Measurements from ENCODE around the gene CCDC85C.

The CCDC85C gene

GRCh38 chr14:99560922-99561683 lies 42.9 kb downstream of the CCDC85C start:
- Histone ChIP-seq H3K4me1 (ENCODE audit: control insufficient read depth in 1 of 2, insufficient read depth in 1 of 2, low read depth in 1 of 2, low read length in 1 of 2) (no peaks in the 10 kb centered on the region), H3K36me3 (no peaks in the 10 kb centered on the region), H3K27ac (no peak overlapping the region), H3K9me3 (no peaks in the 10 kb centered on the region), H3K4me3 (ENCODE audit: low read depth in 1 of 2, low read length in 1 of 2) (no peak overlapping the region), H3K27me3 (no peaks in the 10 kb centered on the region)
- TF ChIP-seq CTCF (IDR thresholded peaks at IDR 0.05): no peak

- no peak for TF ChIP-seq CTCF (IDR thresholded peaks at IDR 0.05)
- no peak overlapping the region for H3K27ac ChIP-seq
- no peaks in the 10 kb centered on the region for H3K36me3 ChIP-seq
- H3K27me3 ChIP-seq: no peaks in the 10 kb centered on the region
- no peaks in the 10 kb centered on the region for H3K4me1 ChIP-seq (ENCODE audit: control insufficient read depth in 1 of 2, insufficient read depth in 1 of 2, low read depth in 1 of 2, low read length in 1 of 2)
- H3K9me3 ChIP-seq: no peaks in the 10 kb centered on the region
- no peak overlapping the region for H3K4me3 ChIP-seq (ENCODE audit: low read depth in 1 of 2, low read length in 1 of 2)
Measured at GRCh38 chr14:99560403-99560802, 43.6 kb downstream of the CCDC85C start.

DNA sequence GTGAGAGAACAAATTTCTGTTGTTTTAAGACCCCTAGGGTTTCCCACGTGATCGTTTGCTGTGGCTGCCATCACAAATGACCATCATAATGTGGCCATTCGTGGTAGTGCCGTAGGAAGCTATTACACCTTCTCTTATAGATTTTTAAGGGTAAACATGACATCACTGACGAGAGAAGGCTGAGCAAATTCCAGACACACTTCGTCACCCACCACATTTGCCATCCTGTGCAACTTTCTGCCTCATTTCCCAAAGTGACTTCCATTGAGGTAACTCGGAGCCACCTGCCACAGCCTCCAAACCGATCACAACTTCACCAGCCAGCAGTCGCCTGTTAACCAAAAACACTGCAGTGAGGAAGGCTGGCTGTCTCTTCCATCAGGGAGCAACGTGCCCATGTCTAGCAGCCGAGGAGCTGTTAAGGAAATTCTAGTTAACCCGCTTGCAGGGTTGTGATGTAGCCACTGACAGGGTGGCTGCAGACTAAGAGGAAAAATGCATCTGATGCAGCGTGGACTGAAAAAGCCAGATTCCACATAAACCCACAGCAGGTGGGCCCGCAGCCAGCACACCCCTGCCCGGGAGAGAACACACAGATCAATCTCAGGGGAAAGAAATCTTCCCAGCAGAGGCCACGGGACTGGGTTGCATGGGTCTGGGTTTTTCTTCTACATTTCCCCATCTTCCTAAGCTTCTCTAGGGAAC lies 44.6 kb downstream of the CCDC85C start:
- no peaks in the 10 kb centered on the region for H3K4me1 ChIP-seq (ENCODE audit: control insufficient read depth in 1 of 2, insufficient read depth in 1 of 2, low read depth in 1 of 2, low read length in 1 of 2)
- no peak overlapping the region for H3K4me3 ChIP-seq (ENCODE audit: low read depth in 1 of 2, low read length in 1 of 2)
- no peaks in the 10 kb centered on the region for H3K36me3 ChIP-seq
- no peak for TF ChIP-seq CTCF (IDR thresholded peaks at IDR 0.05)
- H3K27me3 ChIP-seq: no peaks in the 10 kb centered on the region
- H3K9me3 ChIP-seq: no peaks in the 10 kb centered on the region
- no peak overlapping the region for H3K27ac ChIP-seq

DNA sequence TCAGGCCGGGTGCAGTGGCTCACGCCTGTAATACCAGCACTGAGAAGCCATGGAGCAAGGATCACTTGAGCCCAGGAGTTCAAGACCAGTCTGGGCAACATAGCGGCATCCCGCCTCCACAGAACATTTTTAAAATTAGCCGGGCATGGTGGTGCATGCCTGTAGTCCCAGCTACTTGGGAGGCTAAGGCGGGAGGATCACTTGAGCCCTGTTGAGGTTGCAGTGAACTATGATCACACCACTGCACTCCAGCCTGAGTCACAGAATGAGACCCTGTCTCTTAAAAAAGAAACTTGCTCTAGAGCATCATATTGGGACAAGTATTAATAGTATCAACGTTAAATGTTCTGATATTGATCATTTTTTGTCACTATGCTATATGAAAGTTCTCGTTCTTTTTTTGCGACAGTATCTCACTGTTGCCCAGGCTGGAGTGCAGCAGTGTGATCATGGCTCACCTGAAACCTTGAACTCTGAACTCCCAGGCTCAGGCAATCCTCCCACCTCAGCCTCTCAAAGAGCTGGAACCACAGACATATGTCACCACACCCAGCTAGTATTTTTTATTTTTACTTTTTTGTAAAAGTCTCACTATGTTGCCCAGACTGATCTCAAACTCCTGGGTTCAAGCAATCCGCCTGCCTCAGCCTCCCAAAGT lies 47.7 kb downstream of the CCDC85C start:
- Histone ChIP-seq H3K27ac (no peak overlapping the region), H3K9me3 (no peaks in the 10 kb centered on the region), H3K4me1 (ENCODE audit: control insufficient read depth in 1 of 2, insufficient read depth in 1 of 2, low read depth in 1 of 2, low read length in 1 of 2) (no peaks in the 10 kb centered on the region), H3K27me3 (no peaks in the 10 kb centered on the region), H3K36me3 (no peaks in the 10 kb centered on the region), H3K4me3 (ENCODE audit: low read depth in 1 of 2, low read length in 1 of 2) (no peak overlapping the region)
- TF ChIP-seq CTCF (IDR thresholded peaks at IDR 0.05): no peak

DNA sequence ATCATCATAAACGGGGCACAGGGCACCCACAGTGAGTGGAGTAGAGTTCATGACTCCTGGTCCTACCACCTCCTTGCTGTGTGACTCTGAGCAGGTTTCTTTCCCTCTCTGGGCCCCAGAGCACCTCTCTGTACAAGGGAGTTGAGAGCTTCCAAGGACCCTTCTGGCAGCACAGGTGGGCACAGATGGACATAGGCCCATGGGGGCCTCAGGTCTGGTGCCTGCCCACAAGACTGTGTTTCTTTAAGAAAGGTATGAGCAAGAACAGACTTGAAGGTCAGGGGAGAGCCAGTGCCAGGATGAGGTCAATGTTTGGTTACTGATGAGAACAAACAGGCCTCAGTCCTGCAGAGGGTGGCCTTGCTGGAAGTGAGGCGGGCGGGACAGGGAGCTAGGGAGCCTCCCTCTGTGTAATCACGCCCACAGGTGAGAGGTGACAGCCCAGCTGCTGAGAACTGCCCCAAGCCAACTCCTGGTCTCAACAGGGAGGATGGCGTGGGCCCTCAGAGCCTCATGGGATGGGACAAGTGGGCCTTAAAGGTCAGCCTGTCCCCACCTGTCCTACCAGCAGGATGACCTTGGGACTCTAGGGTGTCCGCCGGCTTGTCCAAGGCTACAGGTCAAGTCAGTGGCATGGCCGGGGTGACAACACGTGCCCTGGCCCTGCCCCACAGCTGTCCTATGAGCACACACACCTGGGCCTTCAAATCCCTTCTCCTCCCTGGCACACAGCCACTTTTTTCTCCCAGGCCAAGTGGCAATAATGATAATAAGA lies 49.1 kb downstream of the CCDC85C start:
- TF ChIP-seq CTCF (IDR thresholded peaks at IDR 0.05): no peak
- Histone ChIP-seq H3K4me3 (ENCODE audit: low read depth in 1 of 2, low read length in 1 of 2) (no peak overlapping the region), H3K27me3 (no peaks in the 10 kb centered on the region), H3K9me3 (no peaks in the 10 kb centered on the region), H3K36me3 (no peaks in the 10 kb centered on the region), H3K4me1 (ENCODE audit: control insufficient read depth in 1 of 2, insufficient read depth in 1 of 2, low read depth in 1 of 2, low read length in 1 of 2) (no peaks in the 10 kb centered on the region), H3K27ac (no peak overlapping the region)

All from neutrophil (primary cell).